T-helper 1 cell treated with Interleukin-12 subunit alpha and Interleukin-12 subunit beta and Interleukin-4 antibody, amounts not matched to agents 30 μg/mL and 1 μg/mL, for 36 hours (primary cell): Measurements from ENCODE around the gene SPATA25.

Experiments
- H3K27ac Mint-ChIP-seq: one replicate; pipeline ENCODE4 v1.8.0; 2021; ENCODE audit warnings: mild to moderate bottlenecking, mixed read lengths
- H3K27me3 Mint-ChIP-seq: one replicate; pipeline ENCODE4 v1.8.0; 2021; ENCODE audit warnings: low read depth, mixed read lengths
- H3K36me3 Mint-ChIP-seq: one replicate; pipeline ENCODE4 v1.8.0; 2021; ENCODE audit warnings: low read depth, mixed read lengths
- H3K4me1 Mint-ChIP-seq: one replicate; pipeline ENCODE4 v1.8.0; 2021; ENCODE audit warnings: low read depth, mixed read lengths
- H3K4me3 Mint-ChIP-seq: one replicate; pipeline ENCODE4 v1.8.0; 2021; ENCODE audit warnings: mild to moderate bottlenecking, moderate library complexity, mixed read lengths
- H3K9me3 Mint-ChIP-seq: one replicate; pipeline ENCODE4 v1.8.0; 2021; ENCODE audit warnings: mixed read lengths

Gene SPATA25

GRCh38 chr20:45920462-45921336 is 33.3 kb upstream of the SPATA25 start:
- Mint-ChIP-seq H3K4me3 (no peak overlapping the region), H3K27ac (no peak overlapping the region), H3K4me1 (peaks cover 3% of the 10 kb centered on the region), H3K36me3 (no peaks in the 10 kb centered on the region), H3K9me3 (no peaks in the 10 kb centered on the region), H3K27me3 (peaks cover 29% of the 10 kb centered on the region)

- Mint-ChIP-seq H3K4me1 (peaks cover 3% of the 10 kb centered on the region), H3K4me3 (no peak overlapping the region), H3K27me3 (peaks cover 25% of the 10 kb centered on the region), H3K27ac (no peak overlapping the region), H3K36me3 (no peaks in the 10 kb centered on the region), H3K9me3 (no peaks in the 10 kb centered on the region)
These were observed 32.3 kb upstream of the SPATA25 start for GRCh38 chr20:45919542-45920399.

GRCh38 chr20:45918779-45919537 is 31.5 kb upstream of the SPATA25 start:
- Mint-ChIP-seq H3K27me3 (peaks cover 28% of the 10 kb centered on the region), H3K27ac (no peak overlapping the region), H3K9me3 (no peaks in the 10 kb centered on the region), H3K4me3 (no peak overlapping the region), H3K36me3 (no peaks in the 10 kb centered on the region), H3K4me1 (no peaks in the 10 kb centered on the region)

GRCh38 chr20:45918182-45918737 is 30.8 kb upstream of the SPATA25 start:
- Mint-ChIP-seq H3K36me3 (no peaks in the 10 kb centered on the region), H3K27ac (no peak overlapping the region), H3K27me3 (peaks cover 28% of the 10 kb centered on the region), H3K9me3 (no peaks in the 10 kb centered on the region), H3K4me3 (no peak overlapping the region), H3K4me1 (no peaks in the 10 kb centered on the region)

GRCh38 chr20:45917790-45918141 is 30.3 kb upstream of the SPATA25 start:
- Mint-ChIP-seq H3K36me3 (no peaks in the 10 kb centered on the region), H3K27me3 (peaks cover 32% of the 10 kb centered on the region), H3K4me3 (no peak overlapping the region), H3K4me1 (no peaks in the 10 kb centered on the region), H3K9me3 (no peaks in the 10 kb centered on the region), H3K27ac (no peak overlapping the region)

- H3K4me3 Mint-ChIP-seq, result no peak overlapping the region
- no peak overlapping the region for H3K27ac Mint-ChIP-seq
- H3K27me3 Mint-ChIP-seq, result peaks cover 26% of the 10 kb centered on the region
- H3K4me1 Mint-ChIP-seq, result peaks cover 10% of the 10 kb centered on the region
- no peaks in the 10 kb centered on the region for H3K36me3 Mint-ChIP-seq
- H3K9me3 Mint-ChIP-seq, result no peaks in the 10 kb centered on the region
These were observed 25.7 kb upstream of the SPATA25 start for GRCh38 chr20:45913116-45913515.

- H3K36me3 Mint-ChIP-seq, result no peaks in the 10 kb centered on the region
- no peaks in the 10 kb centered on the region for H3K9me3 Mint-ChIP-seq
- peaks cover 26% of the 10 kb centered on the region for H3K27me3 Mint-ChIP-seq
- H3K4me3 Mint-ChIP-seq, result no peak overlapping the region
- peaks cover 10% of the 10 kb centered on the region for H3K4me1 Mint-ChIP-seq
- H3K27ac Mint-ChIP-seq, result no peak overlapping the region
These were observed 24.9 kb upstream of the SPATA25 start for GRCh38 chr20:45912344-45912682.

- no peaks in the 10 kb centered on the region for H3K9me3 Mint-ChIP-seq
- no peaks in the 10 kb centered on the region for H3K36me3 Mint-ChIP-seq
- peaks cover 26% of the 10 kb centered on the region for H3K27me3 Mint-ChIP-seq
- peaks cover 10% of the 10 kb centered on the region for H3K4me1 Mint-ChIP-seq
- H3K27ac Mint-ChIP-seq, result no peak within 1 kb of the TSS
- peak within 1 kb of the TSS; percentile 51 for H3K4me3 Mint-ChIP-seq
These were observed 24.3 kb upstream of the SPATA25 start, which contains the start of gene PLTP for GRCh38 chr20:45911486-45912343. Gene PLTP (minus strand): TSS chr20:45912155. CDS start chr20:45911452, 703 bp downstream.

GRCh38 chr20:45910670-45911485 is 23.5 kb upstream of the SPATA25 start:
- H3K4me1 Mint-ChIP-seq, result peaks cover 10% of the 10 kb centered on the region
- no peaks in the 10 kb centered on the region for H3K36me3 Mint-ChIP-seq
- H3K4me3 Mint-ChIP-seq, result peak overlapping the region; percentile 51
- no peaks in the 10 kb centered on the region for H3K9me3 Mint-ChIP-seq
- H3K27me3 Mint-ChIP-seq, result peaks cover 18% of the 10 kb centered on the region
- peak overlapping the region; percentile 23 for H3K27ac Mint-ChIP-seq

GRCh38 chr20:45909817-45910669 is 22.6 kb upstream of the SPATA25 start:
- H3K27me3 Mint-ChIP-seq, result peaks cover 14% of the 10 kb centered on the region
- no peaks in the 10 kb centered on the region for H3K9me3 Mint-ChIP-seq
- no peaks in the 10 kb centered on the region for H3K36me3 Mint-ChIP-seq
- peak overlapping the region; percentile 51 for H3K4me3 Mint-ChIP-seq
- peaks cover 10% of the 10 kb centered on the region for H3K4me1 Mint-ChIP-seq
- no peak overlapping the region for H3K27ac Mint-ChIP-seq

- Mint-ChIP-seq H3K27ac (no peak overlapping the region), H3K36me3 (no peaks in the 10 kb centered on the region), H3K9me3 (no peaks in the 10 kb centered on the region), H3K4me3 (no peak overlapping the region), H3K4me1 (peaks cover 10% of the 10 kb centered on the region), H3K27me3 (peaks cover 11% of the 10 kb centered on the region)
These were observed 21.9 kb upstream of the SPATA25 start for GRCh38 chr20:45909336-45909808.

GRCh38 chr20:45908084-45908483 is 20.7 kb upstream of the SPATA25 start:
- H3K9me3 Mint-ChIP-seq, result no peaks in the 10 kb centered on the region
- peaks cover 7% of the 10 kb centered on the region for H3K27me3 Mint-ChIP-seq
- no peaks in the 10 kb centered on the region for H3K36me3 Mint-ChIP-seq
- H3K27ac Mint-ChIP-seq, result no peak overlapping the region
- H3K4me3 Mint-ChIP-seq, result no peak overlapping the region
- H3K4me1 Mint-ChIP-seq, result peaks cover 10% of the 10 kb centered on the region
